ENCODE measurements around the gene SERINC5.

GRCh38 chr5:80251636-80252035 is 4.2 kb downstream of the SERINC5 start:
- TF ChIP-seq CTCF (IDR thresholded peaks at IDR 0.05; ENCODE audit: insufficient read depth, low read length) (no peak), POLR2AphosphoS5 (IDR thresholded peaks at IDR 0.05; ENCODE audit: low read depth) (no peak)
